GM21723 (cell line): ENCODE data around the gene DMTF1.
"Not testable (repeated sequence)": the region's sequence is repeated elsewhere in the genome, so short reads cannot be mapped to it uniquely, and the experiment has no call there.

ENCODE experiments used
- ATAC-seq: cut with Tn5 transposase; IDR thresholded peaks from one replicate; pipeline ENCODE4 v1.9.1; 2021; ENCODE audit warnings: mild to moderate bottlenecking, moderate library complexity; ENCODE audit not compliant: unreplicated experiment

DMTF1 gene

GRCh38 chr7:87220734-87221215 lies 68.5 kb downstream of the DMTF1 start:
- ATAC-seq, result no peak

DNA sequence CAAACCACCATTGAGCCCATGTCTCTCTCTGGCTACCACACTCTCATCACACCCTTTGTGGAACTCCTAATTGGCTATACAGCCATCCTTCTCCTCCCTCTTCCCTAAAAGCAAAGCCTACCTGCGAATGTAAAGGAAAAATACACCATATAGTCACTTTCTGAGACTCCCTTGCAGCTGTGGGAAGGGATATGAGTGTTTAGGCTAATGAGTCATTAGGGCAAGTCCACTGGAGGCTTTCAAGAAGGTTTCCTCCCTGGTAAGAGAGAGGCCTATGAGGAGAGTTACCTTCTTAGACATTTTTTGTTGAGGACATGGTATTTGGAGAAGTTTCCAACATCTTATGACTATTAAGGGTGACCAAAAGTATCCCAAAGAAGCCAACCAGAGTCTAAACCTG lies 71.4 kb downstream of the DMTF1 start:
- no peak for ATAC-seq

DNA sequence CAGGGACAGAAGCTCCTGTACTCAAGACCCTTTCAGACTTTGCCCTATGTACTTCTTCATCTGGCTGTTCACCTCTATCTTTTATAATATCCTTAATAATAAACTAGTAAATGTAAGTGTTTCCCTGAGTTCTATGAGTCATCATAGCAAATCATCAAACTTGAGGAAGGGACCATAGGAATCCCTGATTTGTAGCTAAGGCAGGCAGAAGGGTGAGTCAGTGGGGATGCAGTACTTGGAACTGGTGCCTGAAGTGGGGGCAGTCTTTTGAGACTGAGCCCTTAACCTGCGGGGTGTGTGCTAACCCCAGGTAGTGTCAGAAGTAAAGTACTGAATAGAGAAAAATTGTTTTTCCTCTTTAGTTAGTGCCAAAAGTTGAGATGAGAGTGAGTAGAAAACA lies 73.4 kb downstream of the DMTF1 start:
- no peak for ATAC-seq

GRCh38 chr7:87226495-87226894 lies 74.2 kb downstream of the DMTF1 start:
- ATAC-seq, result no peak

DNA sequence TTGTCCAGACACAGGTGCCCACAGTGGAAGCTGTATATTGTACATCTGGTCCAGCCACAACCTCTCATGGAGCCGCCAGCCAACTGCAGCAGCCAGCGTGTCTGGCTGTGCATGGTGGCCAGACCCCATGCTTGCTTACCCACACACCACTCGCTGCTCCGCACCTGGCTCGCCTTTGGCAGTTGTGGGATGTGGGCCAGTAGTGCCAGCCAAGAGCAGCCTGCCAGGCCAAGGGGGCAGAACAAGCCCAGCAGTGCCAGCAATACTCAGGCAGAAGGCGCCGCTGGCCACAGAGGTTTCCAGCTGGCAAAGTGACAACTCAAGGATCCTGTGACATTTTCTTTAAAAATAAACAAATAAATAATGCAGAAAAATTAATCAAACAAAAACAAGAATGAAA lies 79.0 kb downstream of the DMTF1 start:
- ATAC-seq, result no peak

GRCh38 chr7:87231711-87232110 lies 79.5 kb downstream of the DMTF1 start:
- ATAC-seq, result no peak

- ATAC-seq, result no peak
Observed at GRCh38 chr7:87234949-87235348, 82.7 kb downstream of the DMTF1 start.

GRCh38 chr7:87238464-87239051 lies 86.3 kb downstream of the DMTF1 start:
- not testable (repeated sequence) for ATAC-seq

DNA sequence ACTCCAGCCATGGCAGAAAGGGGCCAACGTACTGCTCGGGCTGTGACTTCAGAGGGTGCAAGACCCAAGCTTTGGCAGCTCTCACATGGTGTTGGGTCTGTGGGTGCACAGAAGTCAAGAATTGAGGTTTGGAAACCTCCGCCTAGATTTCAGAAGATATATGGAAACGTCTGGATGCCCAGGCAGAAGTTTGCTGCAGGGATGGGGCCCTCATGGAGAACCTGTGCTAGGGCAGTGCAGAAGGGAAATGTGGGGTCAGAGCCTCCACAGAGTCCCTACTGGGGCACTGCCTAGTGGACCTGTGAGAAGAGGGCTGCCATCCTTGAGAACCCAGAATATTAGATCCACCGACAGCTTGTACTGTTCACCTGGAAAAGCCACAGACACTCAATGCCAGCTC lies 93.4 kb downstream of the DMTF1 start:
- ATAC-seq, result not testable (repeated sequence)
